Duodenal mucosa (tissue), 2 donors: Measurements from ENCODE around the gene DOCK1.
A peak's percentile ranks its signal among the peaks of the same experiment; 100 is the strongest.

ENCODE experiments used
- H3K27ac ChIP-seq: one replicate; pipeline ENCODE4 v1.7.0; 2013; ENCODE audit warnings: low read depth, low read length
- H3K27me3 ChIP-seq, 2 donors: one replicate each; pipeline ENCODE4 v1.7.0; 2013; ENCODE audit warnings: low read length in 2 of 2, control low read depth in 1 of 2; ENCODE audit not compliant: insufficient read depth in 2 of 2, control insufficient read depth in 1 of 2
- H3K36me3 ChIP-seq, 2 donors: one replicate each; pipeline ENCODE4 v1.7.0; 2013; ENCODE audit warnings: low read length in 2 of 2, control low read depth in 1 of 2; ENCODE audit not compliant: insufficient read depth in 2 of 2, control insufficient read depth in 1 of 2
- H3K4me1 ChIP-seq, 2 donors: one replicate each; pipeline ENCODE4 v1.7.0; 2013; ENCODE audit warnings: low read length in 2 of 2, control low read depth in 1 of 2; ENCODE audit not compliant: insufficient read depth in 2 of 2, control insufficient read depth in 1 of 2
- H3K4me3 ChIP-seq, 2 donors: one replicate each; pipeline ENCODE4 v1.7.0; 2013; ENCODE audit warnings: low read length in 2 of 2, low read depth in 1 of 2
- H3K9ac ChIP-seq, 2 donors: one replicate each; pipeline ENCODE4 v1.7.0; 2013; ENCODE audit warnings: low read length in 2 of 2, low read depth in 1 of 2
- H3K9me3 ChIP-seq, 2 donors: one replicate each; pipeline ENCODE4 v1.7.0; 2013; ENCODE audit warnings: low read length in 2 of 2, control low read depth in 1 of 2; ENCODE audit not compliant: control insufficient read depth in 1 of 2

Gene DOCK1

GRCh38 chr10:126997801-126998590 lies 92.8 kb downstream of the DOCK1 start:
- Histone ChIP-seq H3K4me3 (no peak overlapping the region), H3K9ac (no peak overlapping the region), H3K9me3 (peaks cover 0 to 3% of the 10 kb centered on the region in 2 donors), H3K36me3 (peaks cover 8 to 46% of the 10 kb centered on the region in 2 donors), H3K27me3 (no peaks in the 10 kb centered on the region), H3K4me1 (no peaks in the 10 kb centered on the region), H3K27ac (no peak overlapping the region)

DNA sequence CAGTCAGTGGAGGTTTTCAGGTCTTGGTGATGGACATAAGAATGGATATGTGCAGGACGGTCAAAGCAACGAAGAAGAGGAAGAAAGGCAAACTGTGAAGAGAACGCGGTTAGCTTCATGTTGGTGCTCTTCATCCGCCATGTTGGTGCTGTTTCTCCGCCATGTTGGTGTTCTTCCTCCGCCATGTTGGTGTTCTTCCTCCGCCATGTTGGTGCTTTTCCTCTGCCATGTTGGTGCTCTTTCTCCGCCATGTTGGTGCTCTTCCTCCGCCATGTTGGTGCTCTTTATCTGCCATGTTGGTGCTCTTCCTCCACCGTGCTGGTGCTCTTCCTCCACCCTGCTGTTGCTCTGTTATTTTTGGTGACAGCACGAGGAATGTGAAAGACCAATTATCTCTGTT lies 95.4 kb downstream of the DOCK1 start:
- H3K9me3 ChIP-seq, result no peaks in the 10 kb centered on the region
- H3K9ac ChIP-seq, result no peak overlapping the region
- no peaks in the 10 kb centered on the region for H3K4me1 ChIP-seq
- no peaks in the 10 kb centered on the region for H3K27me3 ChIP-seq
- no peak overlapping the region for H3K27ac ChIP-seq
- peaks cover 8 to 44% of the 10 kb centered on the region in 2 donors for H3K36me3 ChIP-seq
- no peak overlapping the region for H3K4me3 ChIP-seq

- Histone ChIP-seq H3K36me3 (peaks cover 8 to 51% of the 10 kb centered on the region in 2 donors), H3K4me1 (no peaks in the 10 kb centered on the region), H3K9ac (no peak overlapping the region), H3K27me3 (no peaks in the 10 kb centered on the region), H3K9me3 (no peaks in the 10 kb centered on the region), H3K27ac (no peak overlapping the region), H3K4me3 (no peak overlapping the region)
These were observed 97.9 kb downstream of the DOCK1 start for GRCh38 chr10:127003032-127003685.

GRCh38 chr10:127006453-127006852 lies 101.2 kb downstream of the DOCK1 start:
- H3K4me3 ChIP-seq, result no peak overlapping the region
- H3K27ac ChIP-seq, result no peak overlapping the region

GRCh38 chr10:127009366-127009765 lies 104.1 kb downstream of the DOCK1 start:
- H3K27ac ChIP-seq, result no peak overlapping the region
- peaks cover 6 to 20% of the 10 kb centered on the region in 2 donors for H3K36me3 ChIP-seq
- no peak overlapping the region for H3K4me3 ChIP-seq
- no peaks in the 10 kb centered on the region for H3K27me3 ChIP-seq
- no peaks in the 10 kb centered on the region for H3K9me3 ChIP-seq
- peaks cover 19 to 30% of the 10 kb centered on the region in 2 donors for H3K4me1 ChIP-seq
- H3K9ac ChIP-seq, result no peak overlapping the region

More at GRCh38 chr10:127006453-127006852, 101.2 kb downstream of the DOCK1 start:
- Histone ChIP-seq H3K9ac (no peak overlapping the region), H3K9me3 (no peaks in the 10 kb centered on the region), H3K4me1 (peaks cover 0 to 9% of the 10 kb centered on the region in 2 donors), H3K27me3 (no peaks in the 10 kb centered on the region), H3K36me3 (peaks cover 4 to 35% of the 10 kb centered on the region in 2 donors)

- no peak overlapping the region for H3K27ac ChIP-seq
- no peaks in the 10 kb centered on the region for H3K9me3 ChIP-seq
- H3K9ac ChIP-seq, result no peak overlapping the region
- peaks cover 19 to 32% of the 10 kb centered on the region in 2 donors for H3K4me1 ChIP-seq
- H3K27me3 ChIP-seq, result no peaks in the 10 kb centered on the region
- peaks cover 6 to 15% of the 10 kb centered on the region in 2 donors for H3K36me3 ChIP-seq
- no peak overlapping the region for H3K4me3 ChIP-seq
These were observed 105.9 kb downstream of the DOCK1 start for GRCh38 chr10:127011174-127011573.

- peak overlapping the region; percentile 4 to 21 for H3K4me3 ChIP-seq
- H3K9ac ChIP-seq, result peak overlapping the region; percentile 39 to 51
- peaks cover 6 to 21% of the 10 kb centered on the region in 2 donors for H3K36me3 ChIP-seq
- H3K9me3 ChIP-seq, result no peaks in the 10 kb centered on the region
- no peaks in the 10 kb centered on the region for H3K27me3 ChIP-seq
- H3K4me1 ChIP-seq, result peaks cover 19 to 32% of the 10 kb centered on the region in 2 donors
- H3K27ac ChIP-seq, result peak overlapping the region; percentile 65
These were observed 107.0 kb downstream of the DOCK1 start for GRCh38 chr10:127012071-127012768.

GRCh38 chr10:127012769-127013152 lies 107.5 kb downstream of the DOCK1 start:
- H3K27ac ChIP-seq, result peak overlapping the region; percentile 80
- peak overlapping the region; percentile 21 to 53 for H3K4me3 ChIP-seq
- peak overlapping the region; percentile 39 to 68 for H3K9ac ChIP-seq
- no peaks in the 10 kb centered on the region for H3K27me3 ChIP-seq
- no peaks in the 10 kb centered on the region for H3K9me3 ChIP-seq
- peaks cover 19 to 32% of the 10 kb centered on the region in 2 donors for H3K4me1 ChIP-seq
- H3K36me3 ChIP-seq, result peaks cover 6 to 25% of the 10 kb centered on the region in 2 donors

DNA sequence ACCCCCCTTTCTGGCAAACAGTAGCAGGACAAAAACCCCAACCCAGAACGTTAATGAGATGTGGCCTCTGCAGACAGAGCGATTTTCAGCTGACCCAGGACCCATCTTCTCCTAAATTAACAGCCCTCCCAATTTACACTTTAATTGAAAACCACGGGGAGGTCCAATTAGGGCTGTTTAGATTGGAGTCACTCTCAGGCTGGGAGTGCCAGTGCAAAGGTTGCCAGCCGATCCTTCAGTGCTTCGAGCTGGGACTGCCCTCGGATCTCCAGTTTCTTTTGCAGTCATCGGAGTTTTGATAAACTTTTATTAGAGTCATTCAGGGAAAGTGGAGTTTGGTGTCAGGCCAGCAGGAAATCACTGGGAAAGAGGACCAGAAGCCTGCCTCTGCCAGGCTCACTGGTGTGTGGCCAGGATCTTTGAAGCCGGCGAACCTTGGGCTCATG lies 108.0 kb downstream of the DOCK1 start:
- Histone ChIP-seq H3K36me3 (peaks cover 6 to 25% of the 10 kb centered on the region in 2 donors), H3K4me1 (peaks cover 19 to 32% of the 10 kb centered on the region in 2 donors), H3K9ac (peak overlapping the region in 1 of 2 donors; percentile 68), H3K27ac (peak overlapping the region; percentile 80), H3K27me3 (no peaks in the 10 kb centered on the region), H3K9me3 (no peaks in the 10 kb centered on the region), H3K4me3 (peak overlapping the region; percentile 12 to 53)
